CD4-positive, alpha-beta memory T cell (primary cell): ENCODE data around the gene SCFD2. TPM values are rescaled to one million over a fixed set of nuclear protein-coding genes. Genes with fewer than 3 reads are reported as not detected.

ENCODE experiments used
- CTCF ChIA-PET: fragments of 350-600 bp; sonication (Branson Sonifier 250); formaldehyde crosslinking; loops from one replicate; lab custom pipeline; 2021; ENCODE audit warnings: inconsistent platforms; ENCODE audit not compliant: partially characterized antibody; lab: Charles Lee
- POLR2A ChIA-PET: fragments of 350-600 bp; sonication (Branson Sonifier 250); formaldehyde crosslinking; loops from one replicate; lab custom pipeline; 2021; ENCODE audit not compliant: partially characterized antibody; lab: Charles Lee
- DNase-seq, 5 donors: peaks; one replicate each; pipeline versions ENCODE4 v3.0.0 to v3.0.0-alpha.2; 2020 to 2022; ENCODE audit warnings: mixed read lengths in 1 of 5
- H3K27ac ChIP-seq: one replicate; pipeline ENCODE4 v1.7.0; 2013; ENCODE audit warnings: low read depth, low read length
- H3K27me3 ChIP-seq: 2 replicates; pipeline ENCODE4 v1.7.0; 2013; ENCODE audit warnings: mild to moderate bottlenecking, low read length, moderate library complexity; ENCODE audit not compliant: insufficient read depth
- H3K36me3 ChIP-seq: 2 replicates; pipeline ENCODE4 v1.7.0; 2013; ENCODE audit warnings: mild to moderate bottlenecking, low read length, moderate library complexity; ENCODE audit not compliant: insufficient read depth
- H3K4me1 ChIP-seq: 2 replicates; pipeline ENCODE4 v1.7.0; 2013; ENCODE audit warnings: mild to moderate bottlenecking, low read length, moderate library complexity; ENCODE audit not compliant: insufficient read depth
- H3K4me3 ChIP-seq, 2 donors: one replicate each; pipeline ENCODE4 v1.7.0; 2013; ENCODE audit warnings: low read length in 2 of 2, mild to moderate bottlenecking in 1 of 2
- H3K9me3 ChIP-seq, 2 donors: one replicate each; pipeline ENCODE4 v1.7.0; 2013; ENCODE audit warnings: low read length in 2 of 2, control low read depth in 1 of 2; ENCODE audit not compliant: control insufficient read depth in 1 of 2
- H3K27ac Mint-ChIP-seq, 7 donors: one replicate each; pipeline ENCODE4 v1.8.0; 2020 to 2021; ENCODE audit warnings: mixed read lengths in 7 of 7, mild to moderate bottlenecking in 6 of 7, inconsistent platforms in 3 of 7, moderate library complexity in 3 of 7
- H3K27me3 Mint-ChIP-seq, 2 donors: one replicate each; pipeline ENCODE4 v1.8.0; 2020 to 2021; ENCODE audit warnings: mixed read lengths in 2 of 2
- H3K36me3 Mint-ChIP-seq, 2 donors: one replicate each; pipeline ENCODE4 v1.8.0; 2020 to 2021; ENCODE audit warnings: mixed read lengths in 2 of 2, inconsistent platforms in 1 of 2, mild to moderate bottlenecking in 1 of 2
- H3K4me1 Mint-ChIP-seq, 4 donors: one replicate each; pipeline ENCODE4 v1.8.0; 2020 to 2021; ENCODE audit warnings: mixed read lengths in 4 of 4, mild to moderate bottlenecking in 1 of 4
- H3K4me3 Mint-ChIP-seq, 8 donors: one replicate each; pipeline ENCODE4 v1.8.0; 2020 to 2021; ENCODE audit warnings: mixed read lengths in 8 of 8, mild to moderate bottlenecking in 7 of 8, moderate library complexity in 6 of 8, inconsistent platforms in 3 of 8
- H3K9me3 Mint-ChIP-seq, 8 donors: one replicate each; pipeline ENCODE4 v1.8.0; 2020 to 2021; ENCODE audit warnings: mixed read lengths in 8 of 8, mild to moderate bottlenecking in 5 of 8, inconsistent platforms in 3 of 8, moderate library complexity in 1 of 8
- intact Hi-C: fragments of 100-400 bp; cut with micrococcal nuclease; formaldehyde crosslinking; loops from one replicate; pipeline ENCODE4 v1.15.1; 2023
- polyA plus RNA-seq, 2 donors: library from polyadenylated mRNA; unstranded; fragments of 300-500 nt; fragmentation: Illumina TruSeq; gene quantifications; one replicate each; pipeline ENCODE4 v1.2.3, GENCODE V29; 2021
- total RNA-seq, 2 experiments: library from RNA; stranded (reverse); gene quantifications; one replicate each; pipeline ENCODE4 v1.2.3, GENCODE V29; 2021

SCFD2 gene
- total and polyA plus RNA-seq, 4 experiments from 2014 or later: 12.4 to 21.2 (median 13.5) TPM

GRCh38 chr4:53010318-53010717 is 355.5 kb downstream of the SCFD2 start:
- ChIA-PET CTCF (interaction anchor here (1.0 to 1.4 kb wide), 2 partner anchors 25 to 27 kb away, joined by 4 read pairs; no protein-coding TSS in a partner anchor), POLR2A (no interaction called here)
- DNase-seq: no peak
- Histone ChIP-seq H3K36me3 (no peaks in the 10 kb centered on the region), H3K27me3 (no peaks in the 10 kb centered on the region), H3K27ac (no peak overlapping the region), H3K4me3 (no peak overlapping the region), H3K4me1 (peaks cover 34% of the 10 kb centered on the region), H3K9me3 (no peaks in the 10 kb centered on the region)
- H3K9me3 Mint-ChIP-seq: peaks cover 0 to 3% (median 0%) of the 10 kb centered on the region in 8 donors
- intact Hi-C loops: no loop called here
- no peak overlapping the region for H3K4me3 Mint-ChIP-seq
- H3K27ac Mint-ChIP-seq: peak overlapping the region in 1 of 7 donors; percentile 48
- peaks cover 23 to 39% (median 34%) of the 10 kb centered on the region in 4 donors for H3K4me1 Mint-ChIP-seq
- no peaks in the 10 kb centered on the region for H3K27me3 Mint-ChIP-seq
- peaks cover 3 to 27% of the 10 kb centered on the region in 2 donors for H3K36me3 Mint-ChIP-seq

GRCh38 chr4:53009824-53010223 is 356.0 kb downstream of the SCFD2 start:
- Mint-ChIP-seq H3K27ac (no peak overlapping the region), H3K9me3 (peaks cover 0 to 3% (median 0%) of the 10 kb centered on the region in 8 donors), H3K36me3 (peaks cover 3 to 27% of the 10 kb centered on the region in 2 donors), H3K27me3 (no peaks in the 10 kb centered on the region), H3K4me1 (peaks cover 23 to 39% (median 34%) of the 10 kb centered on the region in 4 donors), H3K4me3 (no peak overlapping the region)
- POLR2A ChIA-PET: no interaction called here
- Histone ChIP-seq H3K4me1 (peaks cover 34% of the 10 kb centered on the region), H3K27me3 (no peaks in the 10 kb centered on the region), H3K36me3 (no peaks in the 10 kb centered on the region), H3K9me3 (no peaks in the 10 kb centered on the region), H3K27ac (no peak overlapping the region), H3K4me3 (no peak overlapping the region)
- no peak for DNase-seq
- intact Hi-C loops: no loop called here
- CTCF ChIA-PET: interaction anchor here (1.0 to 1.4 kb wide), 2 partner anchors 25 to 27 kb away, joined by 4 read pairs; no protein-coding TSS in a partner anchor

GRCh38 chr4:53007024-53007423 is 358.8 kb downstream of the SCFD2 start:
- Histone ChIP-seq H3K4me3 (no peak overlapping the region), H3K27me3 (no peaks in the 10 kb centered on the region), H3K9me3 (no peaks in the 10 kb centered on the region), H3K36me3 (no peaks in the 10 kb centered on the region), H3K4me1 (peaks cover 10% of the 10 kb centered on the region), H3K27ac (no peak overlapping the region)
- ChIA-PET CTCF (no interaction called here), POLR2A (interaction anchor here (0.6 kb wide), 1 partner anchor 733 kb away, joined by 3 read pairs; no protein-coding TSS in a partner anchor)
- no peak for DNase-seq
- no peaks in the 10 kb centered on the region for H3K27me3 Mint-ChIP-seq
- H3K36me3 Mint-ChIP-seq: peaks cover 3 to 25% of the 10 kb centered on the region in 2 donors
- peaks cover 6 to 21% (median 12%) of the 10 kb centered on the region in 4 donors for H3K4me1 Mint-ChIP-seq
- no peak overlapping the region for H3K4me3 Mint-ChIP-seq
- H3K9me3 Mint-ChIP-seq: peaks cover 0 to 3% (median 0%) of the 10 kb centered on the region in 8 donors
- H3K27ac Mint-ChIP-seq: no peak overlapping the region
- intact Hi-C loops: no loop called here

GRCh38 chr4:53005808-53006207 is 360.1 kb downstream of the SCFD2 start:
- H3K9me3 ChIP-seq: no peaks in the 10 kb centered on the region
- Mint-ChIP-seq H3K9me3 (peaks cover 0 to 3% (median 0%) of the 10 kb centered on the region in 8 donors), H3K27ac (no peak overlapping the region), H3K4me1 (peaks cover 3 to 11% (median 5%) of the 10 kb centered on the region in 4 donors), H3K36me3 (peaks cover 3 to 25% of the 10 kb centered on the region in 2 donors), H3K27me3 (no peaks in the 10 kb centered on the region), H3K4me3 (no peak overlapping the region)
- ChIA-PET POLR2A (no interaction called here), CTCF (no interaction called here)
- intact Hi-C loops: no loop called here
- no peaks in the 10 kb centered on the region for H3K36me3 ChIP-seq
- no peak for DNase-seq
- H3K27me3 ChIP-seq: no peaks in the 10 kb centered on the region
- no peak overlapping the region for H3K27ac ChIP-seq
- H3K4me3 ChIP-seq: no peak overlapping the region
- H3K4me1 ChIP-seq: no peaks in the 10 kb centered on the region

- POLR2A ChIA-PET: no interaction called here
- no peaks in the 10 kb centered on the region for H3K9me3 ChIP-seq
- no peak overlapping the region for H3K4me3 ChIP-seq
- peaks cover 0 to 3% (median 0%) of the 10 kb centered on the region in 8 donors for H3K9me3 Mint-ChIP-seq
- peaks cover 0 to 9% (median 5%) of the 10 kb centered on the region in 4 donors for H3K4me1 Mint-ChIP-seq
- no peak overlapping the region for H3K4me3 Mint-ChIP-seq
- no peak for DNase-seq
- H3K27me3 Mint-ChIP-seq: no peaks in the 10 kb centered on the region
- H3K36me3 Mint-ChIP-seq: peaks cover 3 to 24% of the 10 kb centered on the region in 2 donors
- H3K27me3 ChIP-seq: no peaks in the 10 kb centered on the region
- H3K27ac Mint-ChIP-seq: no peak overlapping the region
- no peaks in the 10 kb centered on the region for H3K36me3 ChIP-seq
- no peaks in the 10 kb centered on the region for H3K4me1 ChIP-seq
- CTCF ChIA-PET: no interaction called here
- intact Hi-C loops: no loop called here
- no peak overlapping the region for H3K27ac ChIP-seq
Measured at GRCh38 chr4:53005149-53005546, 360.7 kb downstream of the SCFD2 start.

GRCh38 chr4:53004497-53005148 is 361.2 kb downstream of the SCFD2 start:
- Histone ChIP-seq H3K27ac (no peak overlapping the region), H3K4me3 (no peak overlapping the region), H3K27me3 (no peaks in the 10 kb centered on the region), H3K4me1 (no peaks in the 10 kb centered on the region), H3K36me3 (no peaks in the 10 kb centered on the region), H3K9me3 (no peaks in the 10 kb centered on the region)
- no peak overlapping the region for H3K4me3 Mint-ChIP-seq
- ChIA-PET CTCF (no interaction called here), POLR2A (no interaction called here)
- no peaks in the 10 kb centered on the region for H3K27me3 Mint-ChIP-seq
- H3K9me3 Mint-ChIP-seq: peaks cover 0 to 3% (median 0%) of the 10 kb centered on the region in 8 donors
- H3K36me3 Mint-ChIP-seq: peaks cover 3 to 21% of the 10 kb centered on the region in 2 donors
- peaks cover 0 to 5% (median 3%) of the 10 kb centered on the region in 4 donors for H3K4me1 Mint-ChIP-seq
- intact Hi-C loops: no loop called here
- DNase-seq: no peak
- H3K27ac Mint-ChIP-seq: no peak overlapping the region

- H3K27me3 Mint-ChIP-seq: no peaks in the 10 kb centered on the region
- H3K9me3 Mint-ChIP-seq: peaks cover 0 to 3% (median 0%) of the 10 kb centered on the region in 8 donors
- H3K27ac ChIP-seq: no peak overlapping the region
- no peaks in the 10 kb centered on the region for H3K27me3 ChIP-seq
- H3K36me3 ChIP-seq: no peaks in the 10 kb centered on the region
- CTCF ChIA-PET: no interaction called here
- no peaks in the 10 kb centered on the region for H3K4me1 ChIP-seq
- H3K27ac Mint-ChIP-seq: no peak overlapping the region
- no peak overlapping the region for H3K4me3 Mint-ChIP-seq
- H3K36me3 Mint-ChIP-seq: peaks cover 3 to 22% of the 10 kb centered on the region in 2 donors
- no peak for DNase-seq
- H3K4me3 ChIP-seq: no peak overlapping the region
- intact Hi-C loops: no loop called here
- POLR2A ChIA-PET: no interaction called here
- no peaks in the 10 kb centered on the region for H3K9me3 ChIP-seq
- H3K4me1 Mint-ChIP-seq: peaks cover 0 to 5% (median 3%) of the 10 kb centered on the region in 4 donors
Measured at GRCh38 chr4:53003959-53004358, 361.9 kb downstream of the SCFD2 start.
